GM21619 (cell line): ENCODE measurements around the gene MAT2A.
"Not testable (repeated sequence)": the region's sequence is repeated elsewhere in the genome, so short reads cannot be mapped to it uniquely, and the experiment has no call there.

Experiments
- ATAC-seq: cut with Tn5 transposase; IDR thresholded peaks from one replicate; pipeline ENCODE4 v1.9.1; 2021; ENCODE audit not compliant: unreplicated experiment

MAT2A gene

DNA sequence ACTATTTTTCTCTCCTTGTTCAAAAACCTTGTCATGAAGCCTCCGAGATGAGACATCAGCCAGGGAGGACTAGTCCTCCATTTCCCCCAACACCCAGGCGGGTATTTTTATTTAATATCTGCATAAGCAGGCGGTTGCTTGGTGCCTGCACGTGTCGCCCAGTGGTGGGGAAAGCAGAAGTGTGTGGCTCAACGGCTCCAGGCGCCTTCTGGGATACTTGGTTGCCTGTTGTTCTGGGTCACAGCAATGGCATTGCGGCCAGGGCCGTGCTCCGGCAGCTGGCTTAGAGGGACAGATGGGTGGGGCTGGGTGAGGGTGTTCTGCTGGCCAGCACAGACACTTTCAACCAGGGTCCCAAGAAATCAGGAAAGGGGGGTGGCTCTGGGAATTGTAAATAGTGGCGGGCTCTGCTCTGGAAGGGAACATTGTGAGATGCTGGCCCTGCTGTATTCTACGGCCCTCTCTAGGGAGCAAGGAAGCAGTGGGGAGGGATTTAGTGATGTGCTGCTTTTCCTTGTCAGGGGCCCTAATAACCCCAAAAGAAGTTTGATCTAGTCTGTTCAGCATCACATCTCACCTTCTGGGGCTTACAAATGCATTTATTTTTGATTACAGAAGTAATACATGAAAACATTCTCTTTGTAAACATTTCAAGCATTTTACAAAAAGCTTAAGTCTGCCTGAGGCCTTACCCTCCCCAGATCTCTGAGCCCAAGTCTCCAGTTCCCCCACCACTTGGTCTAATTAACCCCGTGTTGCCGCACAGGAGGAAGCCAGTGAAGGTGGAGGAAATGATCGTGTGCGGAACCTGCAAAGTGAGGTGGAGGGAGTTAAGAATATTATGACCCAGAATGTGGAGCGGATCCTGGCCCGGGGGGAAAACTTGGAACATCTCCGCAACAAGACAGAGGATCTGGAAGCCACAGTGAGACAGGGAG lies 39.5 kb downstream of the MAT2A start:
- ATAC-seq: peak; percentile 24

GRCh38 chr2:85579266-85579935 lies 40.4 kb downstream of the MAT2A start:
- no peak for ATAC-seq

GRCh38 chr2:85580206-85580605 lies 41.2 kb downstream of the MAT2A start:
- ATAC-seq: no peak

DNA sequence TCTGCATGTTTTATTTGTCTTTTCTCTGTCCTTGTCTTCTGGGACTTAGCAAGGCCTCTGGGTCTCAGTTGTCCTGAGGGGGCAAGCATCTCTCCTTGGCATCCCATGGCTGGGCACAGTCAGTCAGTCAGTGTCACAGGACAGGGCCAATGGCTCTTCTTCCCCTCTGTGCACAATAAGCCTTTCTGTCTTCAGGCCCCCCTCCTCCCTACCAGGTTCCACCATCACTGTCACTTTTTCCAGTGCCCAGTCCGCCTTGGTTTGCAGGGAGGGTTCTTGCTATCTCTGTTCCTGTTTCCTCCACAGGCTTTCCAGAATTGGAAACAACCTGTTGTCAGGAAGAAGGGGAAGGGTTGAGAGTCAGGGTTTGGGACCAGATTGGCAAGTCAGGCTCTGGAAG lies 43.5 kb downstream of the MAT2A start:
- ATAC-seq: no peak

DNA sequence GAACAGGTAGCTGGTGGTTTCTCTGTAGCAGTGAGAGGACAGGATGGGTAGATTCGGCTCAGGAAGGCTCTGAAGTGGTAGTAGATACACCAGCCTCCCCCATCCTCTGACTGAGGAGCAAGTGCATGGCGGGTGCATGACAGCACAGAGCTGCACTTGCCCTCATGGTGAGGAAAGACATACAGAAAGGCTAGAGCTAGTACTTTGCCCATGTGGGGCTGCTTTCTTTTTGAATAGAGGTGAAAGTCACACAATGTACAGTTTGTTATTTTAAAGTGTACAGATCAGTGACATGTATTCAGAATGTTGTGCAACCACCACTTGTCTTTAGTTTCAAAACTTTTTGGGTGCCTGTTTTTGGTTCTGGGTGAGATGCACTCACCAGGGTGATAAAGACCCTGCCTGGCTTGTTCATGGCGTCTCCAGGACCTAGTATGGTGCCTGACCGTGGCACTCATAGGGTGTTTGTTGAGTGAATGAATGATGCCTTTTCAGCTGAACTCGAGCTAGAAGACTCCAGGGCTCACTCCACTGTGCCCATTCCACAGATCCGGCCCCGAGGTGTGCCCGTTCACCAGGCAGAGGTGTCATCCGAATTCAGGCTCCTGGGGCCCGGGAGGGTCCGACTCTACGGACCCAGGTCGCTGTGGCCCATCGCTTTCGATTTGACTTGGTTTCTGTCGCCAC lies 44.8 kb downstream of the MAT2A start:
- ATAC-seq: no peak

DNA sequence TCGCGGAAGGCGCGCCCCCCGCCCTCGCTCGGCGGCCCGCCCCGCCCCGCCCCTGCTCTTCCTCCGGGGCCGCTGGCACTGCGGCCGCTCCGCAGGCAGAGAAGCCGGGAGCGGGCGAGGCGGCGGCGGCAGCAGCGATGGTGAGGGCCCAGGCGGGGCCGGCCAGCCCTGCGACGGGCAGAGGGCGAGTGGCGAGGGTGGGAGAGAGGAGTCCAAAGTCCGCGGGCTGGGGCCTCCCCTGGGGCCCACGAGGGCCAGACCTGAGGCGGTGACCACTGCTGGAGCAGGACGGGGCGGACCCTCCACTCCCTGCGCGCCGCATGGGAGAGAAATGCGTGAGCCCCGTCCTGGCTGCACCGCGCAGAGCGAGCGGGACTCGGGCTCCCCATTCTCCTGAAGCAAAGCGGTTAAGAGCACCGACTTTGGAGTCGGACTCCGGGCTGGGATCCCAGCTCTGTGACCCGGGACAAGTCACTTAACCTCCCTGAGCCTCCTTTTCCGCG lies 45.4 kb downstream of the MAT2A start, which contains the start of gene VAMP5:
Gene VAMP5, plus strand, starts transcription at position 78 of the 503 bp plus-strand sequence. Its CDS starts 60 bp downstream, at position 138.
- ATAC-seq: peak; percentile 62

DNA sequence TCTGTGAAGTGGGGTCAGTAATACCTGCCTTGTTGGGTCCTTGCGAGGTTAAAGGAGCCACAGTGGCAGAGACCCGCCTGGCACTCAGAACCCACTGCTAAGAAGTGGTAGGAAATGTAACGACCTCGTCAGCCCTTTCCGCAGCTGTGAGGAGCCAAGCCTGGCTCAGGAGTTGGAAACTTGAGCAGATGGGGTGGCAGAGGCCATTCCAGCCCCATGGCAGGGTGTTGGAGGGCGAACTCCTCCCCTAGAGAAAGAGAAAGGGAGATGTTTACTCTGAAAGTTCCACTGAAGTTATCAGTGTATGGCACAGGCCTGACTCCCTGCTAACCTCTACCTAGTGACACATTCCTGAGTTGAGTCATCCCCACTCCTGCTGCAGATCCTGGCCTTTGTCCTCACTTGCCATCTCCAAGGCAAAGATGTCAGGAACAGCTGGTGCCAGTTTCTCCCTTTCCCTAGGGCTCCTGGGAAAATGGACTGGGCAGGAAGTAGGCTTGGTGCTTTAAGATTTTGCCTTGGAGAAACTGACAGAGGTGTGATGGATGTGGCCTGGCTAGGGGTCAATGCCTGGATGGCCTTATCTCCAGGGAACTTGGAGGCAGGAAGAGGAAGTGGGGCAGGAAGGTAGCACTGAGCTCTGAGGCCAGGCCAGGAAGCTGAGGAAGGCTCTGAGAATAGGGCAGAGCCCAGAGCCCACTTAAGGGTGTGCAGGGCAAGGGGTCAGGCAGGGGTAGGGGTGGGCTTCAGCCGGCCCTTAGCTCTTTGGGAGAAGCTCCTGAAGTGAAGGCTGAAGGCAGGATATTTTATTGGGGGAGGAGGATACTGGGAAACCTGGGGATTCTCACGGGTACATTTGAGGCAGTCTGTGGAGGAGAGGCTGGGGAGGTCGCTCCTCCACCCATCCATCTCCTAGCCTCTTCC lies 46.2 kb downstream of the MAT2A start:
- peak; percentile 40 for ATAC-seq

DNA sequence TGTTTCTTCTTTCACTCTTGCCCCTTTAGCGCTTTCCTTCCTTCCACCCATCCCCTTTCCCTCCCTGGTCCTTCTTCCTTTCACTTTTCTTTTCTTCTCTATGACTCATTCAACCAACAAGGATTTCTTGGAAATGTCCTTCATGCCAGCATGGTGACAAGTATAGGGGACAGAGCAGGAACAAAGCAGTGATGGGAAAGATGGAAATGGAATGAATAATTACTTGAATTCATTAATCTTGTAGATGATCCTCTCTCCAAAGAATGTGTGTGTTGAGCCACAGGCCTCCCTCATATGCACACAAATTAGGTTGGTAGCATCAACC lies 46.8 kb downstream of the MAT2A start:
- ATAC-seq: no peak

DNA sequence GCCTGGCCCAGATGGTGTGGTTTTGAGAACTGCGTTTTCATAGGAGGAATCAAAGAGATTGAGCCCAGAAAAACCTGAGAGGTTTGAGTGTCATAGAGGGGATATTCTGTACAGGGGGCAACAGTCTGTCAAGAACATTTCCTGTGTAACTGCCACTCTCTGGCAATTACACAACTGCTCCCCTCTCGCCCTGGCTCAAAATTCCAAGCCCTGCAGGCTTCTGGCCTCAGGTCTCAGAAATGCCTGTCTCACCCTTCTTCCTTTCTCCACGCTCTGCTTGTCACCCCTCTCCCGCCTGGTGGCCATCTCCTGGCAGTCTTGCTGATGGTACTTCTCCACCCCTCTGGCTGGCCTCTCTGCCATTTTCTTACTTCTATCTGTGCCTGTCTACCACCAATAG lies 49.3 kb downstream of the MAT2A start:
- ATAC-seq: no peak

DNA sequence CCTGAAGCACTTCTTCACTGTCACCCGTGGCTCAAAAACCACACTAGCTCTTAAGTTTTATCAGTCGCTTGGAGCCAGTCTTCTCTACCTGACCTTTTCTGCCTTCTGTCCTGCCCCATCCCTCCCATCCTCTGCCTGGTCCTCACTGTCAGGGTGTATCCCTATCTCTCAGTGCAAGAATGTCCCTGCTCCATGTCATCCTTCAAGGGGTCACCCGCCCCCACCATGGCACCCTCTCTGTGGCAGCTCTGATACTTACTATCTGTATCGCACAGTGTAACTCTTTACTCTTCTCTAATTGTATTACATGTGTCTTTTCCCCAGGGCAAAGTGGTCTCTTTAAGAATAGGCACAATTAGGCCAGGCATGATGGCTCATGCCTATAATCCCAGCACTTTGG lies 49.7 kb downstream of the MAT2A start:
- no peak for ATAC-seq

DNA sequence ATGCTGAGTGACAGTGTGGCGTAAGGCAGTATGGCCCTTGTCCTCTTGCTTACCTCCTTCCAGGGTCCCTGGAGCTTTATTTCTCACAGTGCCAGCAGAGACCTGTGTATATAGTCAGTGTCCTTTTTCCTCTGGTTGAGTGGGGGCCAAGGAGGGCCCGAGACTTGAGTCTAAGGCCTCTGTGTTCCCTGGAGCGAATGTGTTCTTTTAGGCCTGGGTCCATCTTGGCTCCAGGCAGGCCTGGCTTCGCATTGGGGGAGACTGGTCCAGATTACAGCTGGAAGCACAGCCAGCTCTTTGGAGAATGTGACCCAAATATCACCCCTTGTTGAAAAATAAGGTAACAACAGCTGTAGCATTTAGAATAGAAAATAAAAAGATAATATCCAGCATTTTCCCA lies 50.2 kb downstream of the MAT2A start:
- ATAC-seq: no peak

- no peak for ATAC-seq
Measured at GRCh38 chr2:85589982-85590791, 51.2 kb downstream of the MAT2A start.

- no peak for ATAC-seq
Measured at GRCh38 chr2:85590950-85591349, 52.0 kb downstream of the MAT2A start.

DNA sequence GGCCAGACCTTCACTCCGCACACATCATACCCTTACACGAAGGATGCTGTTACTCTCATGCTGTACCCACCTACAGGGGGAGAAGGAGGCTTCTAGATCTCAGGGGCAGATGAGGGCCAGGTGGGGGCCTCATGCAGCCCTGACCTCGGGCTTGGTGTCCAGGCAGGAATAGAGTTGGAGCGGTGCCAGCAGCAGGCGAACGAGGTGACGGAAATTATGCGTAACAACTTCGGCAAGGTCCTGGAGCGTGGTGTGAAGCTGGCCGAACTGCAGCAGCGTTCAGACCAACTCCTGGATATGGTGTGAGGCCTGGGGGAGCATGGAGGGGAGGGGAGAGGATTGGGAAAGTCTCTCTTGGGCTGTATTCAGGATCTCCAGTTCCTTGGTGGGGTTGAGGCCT lies 52.6 kb downstream of the MAT2A start:
- no peak for ATAC-seq

- not testable (repeated sequence) for ATAC-seq
Measured at GRCh38 chr2:85592299-85592698, 53.3 kb downstream of the MAT2A start.

GRCh38 chr2:85593023-85593422 lies 54.1 kb downstream of the MAT2A start:
- ATAC-seq: no peak
